ENCODE results near the gene ST3GAL3. TPM values are rescaled to one million over a fixed set of nuclear protein-coding genes. Genes with fewer than 3 reads are reported as not detected.
A peak's percentile ranks its signal among the peaks of the same experiment; 100 is the strongest.

The ST3GAL3 gene
- polyA plus RNA-seq, 1 donor (not counting 4 experiments of a cell fraction or from before 2014, with no cell fraction given): 10.0 TPM

DNA sequence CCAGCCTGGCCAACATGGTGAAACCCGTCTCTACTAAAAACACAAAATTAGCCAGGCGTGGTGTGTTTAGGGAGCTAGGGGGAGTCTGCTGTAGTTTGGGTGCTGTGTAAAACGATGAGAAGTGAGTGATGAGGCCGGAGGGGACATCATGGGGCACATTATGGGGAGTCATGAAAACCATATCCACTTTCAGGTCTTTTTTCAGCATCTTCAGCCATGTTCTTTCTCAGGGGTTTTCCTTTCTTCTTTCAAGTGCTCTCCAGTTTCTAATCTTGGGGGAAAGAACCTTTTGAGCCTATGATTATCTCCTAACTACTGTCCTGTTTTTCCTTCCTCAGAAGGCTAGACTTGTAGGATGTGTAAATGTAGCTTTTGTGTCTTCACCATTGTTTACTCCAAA lies 43.0 kb upstream of the ST3GAL3 start:
- H3K4me2 ChIP-seq (ENCODE audit: control insufficient read depth, extremely low read depth, insufficient read depth, low read depth, low read length): no peak overlapping the region
- H3K4me3 ChIP-seq (ENCODE audit: control insufficient read depth in 2 of 3, extremely low read depth in 1 of 3, insufficient read depth in 2 of 3, low read depth in 1 of 3, low read length in 3 of 3): no peak overlapping the region
- H3K79me2 ChIP-seq (ENCODE audit: control insufficient read depth, insufficient read depth, low read length): no peaks in the 10 kb centered on the region
- peaks cover 8% of the 10 kb centered on the region for H3K9me1 ChIP-seq (ENCODE audit: control insufficient read depth, extremely low read depth, insufficient read depth, low read length)
- no peaks in the 10 kb centered on the region for H3K27me3 ChIP-seq (ENCODE audit: control insufficient read depth, extremely low read depth, insufficient read depth, low read length)
- dilution Hi-C loops (cut with MboI; ENCODE audit: extremely low pct_ligation_motif_present, low sequenced_read_pairs): no loop called here
- H3K27ac ChIP-seq (ENCODE audit: control insufficient read depth, insufficient read depth, low read length): no peak overlapping the region
- DNase-seq (ENCODE audit: low read depth, low spot score) (no peak), FAIRE-seq (no peak)
- peaks cover 48 to 76% of the 10 kb centered on the region in 2 experiments for H3K36me3 ChIP-seq (ENCODE audit: control insufficient read depth in 2 of 2, extremely low read depth in 1 of 2, insufficient read depth in 2 of 2, low read length in 2 of 2)
- TF ChIP-seq, protein P1, sequence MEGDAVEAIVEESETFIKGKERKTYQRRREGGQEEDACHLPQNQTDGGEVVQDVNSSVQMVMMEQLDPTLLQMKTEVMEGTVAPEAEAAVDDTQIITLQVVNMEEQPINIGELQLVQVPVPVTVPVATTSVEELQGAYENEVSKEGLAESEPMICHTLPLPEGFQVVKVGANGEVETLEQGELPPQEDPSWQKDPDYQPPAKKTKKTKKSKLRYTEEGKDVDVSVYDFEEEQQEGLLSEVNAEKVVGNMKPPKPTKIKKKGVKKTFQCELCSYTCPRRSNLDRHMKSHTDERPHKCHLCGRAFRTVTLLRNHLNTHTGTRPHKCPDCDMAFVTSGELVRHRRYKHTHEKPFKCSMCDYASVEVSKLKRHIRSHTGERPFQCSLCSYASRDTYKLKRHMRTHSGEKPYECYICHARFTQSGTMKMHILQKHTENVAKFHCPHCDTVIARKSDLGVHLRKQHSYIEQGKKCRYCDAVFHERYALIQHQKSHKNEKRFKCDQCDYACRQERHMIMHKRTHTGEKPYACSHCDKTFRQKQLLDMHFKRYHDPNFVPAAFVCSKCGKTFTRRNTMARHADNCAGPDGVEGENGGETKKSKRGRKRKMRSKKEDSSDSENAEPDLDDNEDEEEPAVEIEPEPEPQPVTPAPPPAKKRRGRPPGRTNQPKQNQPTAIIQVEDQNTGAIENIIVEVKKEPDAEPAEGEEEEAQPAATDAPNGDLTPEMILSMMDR (optimal IDR thresholded peaks at IDR 0.05 in 1 of 3, IDR thresholded peaks at IDR 0.05 in 1 of 3, conservative IDR thresholded peaks at IDR 0.05 in 1 of 3; ENCODE audit: extremely low read depth in 1 of 3, insufficient read depth in 2 of 3, low read length in 3 of 3): no peak
- no peak for TF ChIP-seq EZH2 (IDR thresholded peaks at IDR 0.05; ENCODE audit: low read length)
- H4K20me1 ChIP-seq (ENCODE audit: control insufficient read depth, extremely low read depth, insufficient read depth, low read length): peaks cover 12% of the 10 kb centered on the region
- peaks cover 41% of the 10 kb centered on the region for H3K4me1 ChIP-seq (ENCODE audit: control insufficient read depth, extremely low read depth, insufficient read depth, low read length)
- H2AFZ ChIP-seq (ENCODE audit: control insufficient read depth, low read length): no peak overlapping the region
- no peak overlapping the region for H3K9ac ChIP-seq (ENCODE audit: control insufficient read depth, extremely low read depth, insufficient read depth, low read length)
- no peaks in the 10 kb centered on the region for H3K9me3 ChIP-seq (ENCODE audit: control insufficient read depth, low read depth, low read length)

DNA sequence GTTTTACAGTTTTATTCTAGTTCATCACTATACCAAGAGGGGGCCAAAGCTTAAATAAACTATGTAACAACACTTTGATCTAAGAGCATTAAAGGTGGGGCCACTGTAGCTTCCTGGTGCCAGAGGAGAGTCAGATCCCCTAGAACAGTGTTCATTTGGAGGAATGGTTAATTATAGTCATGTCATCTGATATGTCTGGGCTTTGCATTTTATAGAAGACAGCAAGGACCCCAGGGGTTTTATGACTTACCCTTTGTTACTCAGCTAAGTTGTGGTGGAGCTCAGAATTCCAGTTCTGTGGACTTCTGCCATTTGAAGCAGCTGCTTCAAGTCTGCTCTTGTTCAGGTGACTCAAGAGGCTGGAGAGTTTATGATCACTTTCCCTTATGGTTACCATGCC lies 40.7 kb upstream of the ST3GAL3 start:
- DNase-seq (ENCODE audit: low read depth, low spot score) (peak; percentile 89), FAIRE-seq (peak; percentile 100)
- Histone ChIP-seq H3K9me3 (ENCODE audit: control insufficient read depth, low read depth, low read length) (no peaks in the 10 kb centered on the region), H3K79me2 (ENCODE audit: control insufficient read depth, insufficient read depth, low read length) (no peaks in the 10 kb centered on the region), H3K9me1 (ENCODE audit: control insufficient read depth, extremely low read depth, insufficient read depth, low read length) (peaks cover 8% of the 10 kb centered on the region), H3K27ac (ENCODE audit: control insufficient read depth, insufficient read depth, low read length) (peak overlapping the region; percentile 56), H3K9ac (ENCODE audit: control insufficient read depth, extremely low read depth, insufficient read depth, low read length) (no peak overlapping the region), H3K4me1 (ENCODE audit: control insufficient read depth, extremely low read depth, insufficient read depth, low read length) (peaks cover 43% of the 10 kb centered on the region), H3K4me3 (ENCODE audit: control insufficient read depth in 2 of 3, extremely low read depth in 1 of 3, insufficient read depth in 2 of 3, low read depth in 1 of 3, low read length in 3 of 3) (no peak overlapping the region), H3K4me2 (ENCODE audit: control insufficient read depth, extremely low read depth, insufficient read depth, low read depth, low read length) (peak overlapping the region; percentile 46), H2AFZ (ENCODE audit: control insufficient read depth, low read length) (no peak overlapping the region), H3K36me3 (ENCODE audit: control insufficient read depth in 2 of 2, extremely low read depth in 1 of 2, insufficient read depth in 2 of 2, low read length in 2 of 2) (peaks cover 52 to 70% of the 10 kb centered on the region in 2 experiments), H3K27me3 (ENCODE audit: control insufficient read depth, extremely low read depth, insufficient read depth, low read length) (no peaks in the 10 kb centered on the region), H4K20me1 (ENCODE audit: control insufficient read depth, extremely low read depth, insufficient read depth, low read length) (peaks cover 8% of the 10 kb centered on the region)
- TF ChIP-seq, protein P1 (optimal IDR thresholded peaks at IDR 0.05 in 1 of 3, IDR thresholded peaks at IDR 0.05 in 1 of 3, conservative IDR thresholded peaks at IDR 0.05 in 1 of 3; ENCODE audit: extremely low read depth in 1 of 3, insufficient read depth in 2 of 3, low read length in 3 of 3): no peak
- no peak for TF ChIP-seq EZH2 (IDR thresholded peaks at IDR 0.05; ENCODE audit: low read length)
- dilution Hi-C loops (cut with MboI; ENCODE audit: extremely low pct_ligation_motif_present, low sequenced_read_pairs): no loop called here

Measured in keratinocyte (primary cell).